DMS114 treated with DMSO at 0.1 percent for 48 hours (cell line): ENCODE data around the gene SIL1.
"Not testable (repeated sequence)": the region's sequence is repeated elsewhere in the genome, so short reads cannot be mapped to it uniquely, and the experiment has no call there.

Source experiments
- DNase-seq: peaks from one replicate; lab custom pipeline; 2025; ENCODE audit not compliant: unreplicated experiment; lab: John Stamatoyannopoulos, UW

SIL1 gene

GRCh38 chr5:139197710-139198669 is at the start of gene SIL1:
SIL1 (minus strand) TSS chr5:139198368; CDS start chr5:139127843, 70,525 bp downstream.
- peak; percentile 86 for DNase-seq

GRCh38 chr5:139246394-139246793 is 48.2 kb upstream of the SIL1 start:
- DNase-seq, result no peak

- no peak for DNase-seq
Observed at GRCh38 chr5:139245637-139246339, 47.6 kb upstream of the SIL1 start.

GRCh38 chr5:139243425-139243970 is 45.3 kb upstream of the SIL1 start:
- DNase-seq, result no peak

- DNase-seq, result no peak
Observed at GRCh38 chr5:139241139-139241538, 43.0 kb upstream of the SIL1 start.

- DNase-seq, result no peak
Observed at GRCh38 chr5:139236479-139236878, 38.3 kb upstream of the SIL1 start.

GRCh38 chr5:139232147-139232724 is 34.1 kb upstream of the SIL1 start:
- no peak for DNase-seq

GRCh38 chr5:139228201-139228803 is 30.1 kb upstream of the SIL1 start:
- no peak for DNase-seq

- no peak for DNase-seq
Observed at GRCh38 chr5:139226131-139226530, 28.0 kb upstream of the SIL1 start.

GRCh38 chr5:139223481-139223880 is 25.3 kb upstream of the SIL1 start:
- no peak for DNase-seq

GRCh38 chr5:139222346-139222745 is 24.2 kb upstream of the SIL1 start:
- no peak for DNase-seq

GRCh38 chr5:139218038-139218437 is 19.9 kb upstream of the SIL1 start:
- not testable (repeated sequence) for DNase-seq

- DNase-seq, result no peak
Observed at GRCh38 chr5:139215107-139215975, 17.2 kb upstream of the SIL1 start.

GRCh38 chr5:139214646-139215045 is 16.5 kb upstream of the SIL1 start:
- no peak for DNase-seq

- no peak for DNase-seq
Observed at GRCh38 chr5:139212906-139213305, 14.7 kb upstream of the SIL1 start.

- DNase-seq, result no peak
Observed at GRCh38 chr5:139212486-139212885, 14.3 kb upstream of the SIL1 start.

- DNase-seq, result no peak
Observed at GRCh38 chr5:139210585-139210984, 12.4 kb upstream of the SIL1 start.

GRCh38 chr5:139207297-139208000 is 9.3 kb upstream of the SIL1 start:
- no peak for DNase-seq

- no peak for DNase-seq
Observed at GRCh38 chr5:139205586-139205985, 7.4 kb upstream of the SIL1 start.
